Right lobe of liver (tissue), 6 donors: ENCODE results near the gene DNAH10. TPM values are rescaled to one million over a fixed set of nuclear protein-coding genes. Genes with fewer than 3 reads are reported as not detected.

ENCODE experiments used
- ATAC-seq, 4 donors: fragments of 200-7000 bp; cut with Tn5 transposase; one replicate each; pipeline ENCODE4 v1.9.1; 2020; ENCODE audit warnings: mild to moderate bottlenecking in 4 of 4, moderate library complexity in 4 of 4
- DNase-seq, 3 donors: peaks; one replicate each; pipeline ENCODE4 v3.0.0-alpha.2; 2020
- H3K27ac ChIP-seq, 3 donors: fragments of 200-600 bp; one replicate each; pipeline ENCODE4 v1.8.0; 2022
- H3K27me3 ChIP-seq, 2 donors: fragments of 200-600 bp; one replicate each; pipeline ENCODE4 v1.8.0; 2022
- H3K36me3 ChIP-seq, 4 donors: fragments of 200-600 bp; sonication (generic) in 1 of 4; one replicate each; pipeline versions ENCODE4 v1.5.1 to v1.8.0; 2017 to 2022; ENCODE audit warnings: control low read depth in 1 of 4
- H3K4me1 ChIP-seq, 4 donors: fragments of 200-600 bp; sonication (generic) in 1 of 4; one replicate each; pipeline versions ENCODE4 v1.5.1 to v1.8.0; 2017 to 2022; ENCODE audit warnings: control low read depth in 1 of 4
- H3K4me3 ChIP-seq, 3 donors: fragments of 200-600 bp; one replicate each; pipeline ENCODE4 v1.8.0; 2022
- H3K9me3 ChIP-seq, 4 donors: fragments of 200-600 bp; sonication (generic) in 1 of 4; one replicate each; pipeline versions ENCODE4 v1.5.1 to v1.8.0; 2017 to 2022; ENCODE audit warnings: control low read depth in 1 of 4
- CTCF ChIP-seq, 4 donors: fragments of 200-600 bp in 3 of 4; fragments of 450-650 bp in 1 of 4; IDR thresholded peaks; one replicate each; pipeline versions ENCODE4 v1.5.1 to v1.8.0; 2016 to 2022; ENCODE audit warnings: antibody characterized with exemption in 4 of 4, mild to moderate bottlenecking in 2 of 4
- POLR2A ChIP-seq: fragments of 450-650 bp; IDR thresholded peaks from one replicate; pipeline ENCODE4 v1.6.1; 2017; ENCODE audit warnings: antibody characterized with exemption, mild to moderate bottlenecking
- WGBS: methylation state at CpG from one replicate; pipeline ENCODE4 v1.1.6; 2018; ENCODE audit warnings: low coverage, low lambda C conversion rate; ENCODE audit not compliant: insufficient coverage; ENCODE audit errors: missing lambda C conversion rate; 5-methylcytosine and 5-hydroxymethylcytosine counted together
- intact Hi-C, 2 donors: fragments of 100-400 bp; cut with DNase I; formaldehyde crosslinking; loops; one replicate each; pipeline versions ENCODE4 v1.11.2 to v1.14.1; 2022
- total RNA-seq, 6 experiments: library from RNA; depleted of rRNA in 2 of 6; stranded (reverse); fragments of >200 nt in 2 of 6; fragmentation: NEBNext Ultra II Directional in 3 of 6; extraction: Animal tissue kit (Norgen Biotek cat#: 25700) in 3 of 6; gene quantifications; one replicate each; pipeline versions ENCODE4 v1.1.0 to v1.2.4, GENCODE V29; 2016 to 2023
- donor health status: DM: no; HTN: yes; CAD: no.
- donor health status: DM: no; HTN: no; CAD: no.
- donor health status: DM: no; HTN: no; CAD: no.
- donor health status: DM: no; HTN: yes; CAD: no.
- donor health status: DM: no; HTN: yes; CAD: no.

The DNAH10 gene
- total RNA-seq, 6 experiments from 2014 or later, result under 0.01 to 0.40 (median 0.16) TPM; not detected in 1

DNA sequence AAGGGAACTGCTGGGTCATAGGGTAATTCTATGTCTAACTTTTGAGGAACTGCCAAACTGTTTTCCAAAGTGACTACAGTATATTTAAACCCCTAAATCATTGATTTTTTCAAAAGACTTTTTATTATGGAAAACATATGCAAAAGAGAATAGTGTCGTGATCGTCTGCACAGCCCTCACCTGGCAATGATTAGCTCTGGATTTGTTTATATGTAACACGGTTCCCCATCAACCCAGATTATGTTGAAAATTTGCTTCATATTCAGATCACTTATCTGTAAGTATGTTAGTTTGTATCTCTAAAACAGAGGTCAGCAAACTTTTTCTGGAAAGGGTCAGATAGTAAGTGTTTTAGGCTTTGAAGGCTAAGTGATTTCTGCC, 157.9 kb downstream of the DNAH10 start:
- Histone ChIP-seq H3K4me3 (no peak overlapping the region), H3K9me3 (no peaks in the 10 kb centered on the region), H3K27ac (no peak overlapping the region), H3K36me3 (no peaks in the 10 kb centered on the region), H3K4me1 (no peaks in the 10 kb centered on the region), H3K27me3 (no peaks in the 10 kb centered on the region)
- DNase-seq (no peak), ATAC-seq (no peak)
- no peak for TF ChIP-seq POLR2A
- 53% methylated on average over 3 of the region's 3 CpGs for WGBS
- intact Hi-C loops, result no loop called here

DNA sequence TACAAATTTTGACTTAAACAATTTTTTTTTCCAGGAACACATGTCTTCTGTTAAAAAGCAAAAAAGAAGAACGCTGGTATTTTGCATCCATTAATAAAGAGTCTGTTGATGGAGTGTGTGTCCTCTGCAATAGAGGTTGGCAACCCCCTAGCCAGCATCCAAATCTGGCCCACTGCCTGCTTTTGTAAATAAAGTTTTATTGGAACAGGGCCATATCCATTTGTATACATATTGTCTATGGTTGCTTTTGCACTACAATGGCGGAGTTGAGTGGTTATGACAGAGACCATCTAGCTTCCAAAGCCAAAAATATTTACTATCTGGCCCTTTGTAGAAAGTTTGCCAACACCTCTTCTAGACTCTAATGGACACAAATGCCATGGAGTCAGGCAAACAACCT, 160.9 kb downstream of the DNAH10 start:
- ATAC-seq (no peak), DNase-seq (no peak)
- no peaks in the 10 kb centered on the region for H3K9me3 ChIP-seq
- no peaks in the 10 kb centered on the region for H3K36me3 ChIP-seq
- no peak overlapping the region for H3K27ac ChIP-seq
- WGBS, result 64% methylated on average over 2 of the region's 2 CpGs
- H3K27me3 ChIP-seq, result no peaks in the 10 kb centered on the region
- H3K4me1 ChIP-seq, result no peaks in the 10 kb centered on the region
- no peak overlapping the region for H3K4me3 ChIP-seq
- intact Hi-C loops, result no loop called here
- TF ChIP-seq POLR2A (no peak), CTCF (IDR thresholded peaks at IDR 0.05) (no peak)

- H3K4me1 ChIP-seq, result no peaks in the 10 kb centered on the region
- H3K4me3 ChIP-seq, result no peak overlapping the region
- no peaks in the 10 kb centered on the region for H3K36me3 ChIP-seq
- ATAC-seq, result no peak
- H3K9me3 ChIP-seq, result no peaks in the 10 kb centered on the region
- no peak for TF ChIP-seq CTCF (IDR thresholded peaks at IDR 0.05)
- no peak for TF ChIP-seq POLR2A
- intact Hi-C loops, result no loop called here
- no peak for DNase-seq
- no peak overlapping the region for H3K27ac ChIP-seq
- WGBS, result 57% methylated on average over 6 of the region's 7 CpGs
- H3K27me3 ChIP-seq, result no peaks in the 10 kb centered on the region
Measured at GRCh38 chr12:123923927-123924326, 161.8 kb downstream of the DNAH10 start.

GRCh38 chr12:123924539-123924938, 162.4 kb downstream of the DNAH10 start:
- no peaks in the 10 kb centered on the region for H3K27me3 ChIP-seq
- TF ChIP-seq CTCF (IDR thresholded peaks at IDR 0.05) (no peak), POLR2A (no peak)
- H3K9me3 ChIP-seq, result no peaks in the 10 kb centered on the region
- H3K36me3 ChIP-seq, result no peaks in the 10 kb centered on the region
- H3K27ac ChIP-seq, result no peak overlapping the region
- H3K4me3 ChIP-seq, result no peak overlapping the region
- WGBS, result 90% methylated on average over 4 of the region's 4 CpGs
- intact Hi-C loops, result no loop called here
- H3K4me1 ChIP-seq, result no peaks in the 10 kb centered on the region
- DNase-seq, result no peak
- no peak for ATAC-seq

GRCh38 chr12:123928274-123928865, 166.3 kb downstream of the DNAH10 start:
- TF ChIP-seq POLR2A, result no peak
- H3K4me1 ChIP-seq, result no peaks in the 10 kb centered on the region
- H3K27ac ChIP-seq, result no peak overlapping the region
- H3K9me3 ChIP-seq, result no peaks in the 10 kb centered on the region
- no peak for ATAC-seq
- no peaks in the 10 kb centered on the region for H3K27me3 ChIP-seq
- H3K36me3 ChIP-seq, result no peaks in the 10 kb centered on the region
- no peak overlapping the region for H3K4me3 ChIP-seq
- 83% methylated on average over 2 of the region's 15 CpGs for WGBS
- intact Hi-C loops, result no loop called here
- DNase-seq, result no peak

DNA sequence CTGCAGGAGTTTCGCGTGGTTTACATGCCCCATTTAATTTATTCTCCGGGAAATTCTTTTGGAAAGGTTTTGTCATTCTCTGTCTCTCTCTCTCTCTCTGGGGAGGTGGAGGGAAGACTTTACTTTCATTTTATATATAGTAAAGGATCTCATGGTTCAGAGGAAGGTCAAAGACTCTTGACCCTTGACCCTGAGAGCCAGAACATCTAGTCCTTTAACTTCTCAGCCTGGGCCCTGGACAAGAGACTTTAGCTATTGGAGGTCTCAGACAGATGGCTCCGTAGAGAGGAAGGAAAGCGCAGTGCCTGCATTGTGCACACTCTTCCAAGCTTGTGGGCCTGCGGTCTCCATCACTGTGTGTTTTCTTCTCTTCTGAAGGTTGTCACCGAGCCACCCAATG, 166.8 kb downstream of the DNAH10 start:
- H3K4me3 ChIP-seq, result no peak overlapping the region
- H3K9me3 ChIP-seq, result no peaks in the 10 kb centered on the region
- no peaks in the 10 kb centered on the region for H3K36me3 ChIP-seq
- no peaks in the 10 kb centered on the region for H3K4me1 ChIP-seq
- WGBS, result 91% methylated on average over 7 of the region's 7 CpGs
- no peaks in the 10 kb centered on the region for H3K27me3 ChIP-seq
- intact Hi-C loops, result no loop called here
- DNase-seq (no peak), ATAC-seq (no peak)
- H3K27ac ChIP-seq, result no peak overlapping the region
- TF ChIP-seq CTCF (IDR thresholded peaks at IDR 0.05) (no peak), POLR2A (no peak)
